IPS DF 4.7 (cell line): ENCODE data around the gene PLXNA4.

Experiments used
- DNase-seq: peaks from one replicate; pipeline ENCODE4 v3.0.0-alpha.2; 2013; ENCODE audit warnings: low spot score; ENCODE audit errors: extremely low read depth

The PLXNA4 gene

DNA sequence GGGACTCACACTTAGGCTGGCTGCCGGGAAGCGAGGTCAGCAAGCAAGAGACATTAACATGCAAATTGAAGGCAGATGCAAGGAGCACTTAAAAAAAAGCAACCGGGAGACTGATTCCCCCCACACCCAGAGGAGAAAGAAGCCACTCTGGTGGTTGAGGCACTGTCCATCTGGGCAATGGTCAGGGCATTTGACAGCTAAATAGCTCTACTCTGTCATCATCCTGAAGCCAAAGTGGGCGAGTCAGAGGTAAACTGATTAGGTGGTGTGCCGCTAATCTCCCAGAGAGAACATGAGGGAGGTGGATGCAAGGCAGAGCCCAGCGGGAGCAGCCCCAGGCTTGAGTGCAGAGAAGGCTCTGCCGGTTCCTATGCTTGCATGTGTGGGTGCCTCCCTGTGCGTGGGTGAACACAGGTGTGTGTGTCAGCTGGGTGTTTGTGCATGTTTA lies 100.6 kb downstream of the PLXNA4 start:
- DNase-seq: no peak

- DNase-seq: no peak
Measured at GRCh38 chr7:132475037-132475668, 101.1 kb downstream of the PLXNA4 start.

DNA sequence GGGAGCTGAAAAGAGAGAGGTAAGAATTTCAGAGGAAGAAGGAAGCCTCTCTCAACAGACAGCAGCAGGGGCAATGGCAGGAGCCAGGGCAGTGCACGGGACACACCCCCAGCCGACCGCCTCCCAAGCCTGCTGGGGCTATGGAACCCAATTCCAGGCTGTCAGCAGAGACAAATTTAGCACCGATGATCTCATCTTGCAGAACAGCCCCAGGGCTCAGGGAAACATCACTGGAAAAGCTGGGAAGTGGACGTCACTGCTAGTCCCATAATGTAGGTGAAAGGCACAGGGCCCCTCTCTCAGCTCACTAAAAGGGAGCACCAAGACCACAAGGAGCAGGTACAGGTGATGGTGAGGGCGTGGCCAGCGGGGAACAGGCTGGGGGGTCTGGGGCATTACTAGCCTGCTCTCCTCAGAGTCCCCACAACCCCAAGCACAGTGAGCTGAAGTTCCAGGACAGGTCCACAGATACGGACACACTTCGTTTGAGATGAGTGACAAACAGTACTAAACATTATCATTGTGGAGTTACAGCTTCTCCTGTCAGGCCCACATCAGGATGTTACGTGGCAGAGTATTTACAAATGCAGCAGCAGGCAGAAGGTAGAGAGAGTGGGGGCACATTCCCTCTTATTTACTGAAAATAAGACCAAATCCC lies 103.7 kb downstream of the PLXNA4 start:
- no peak for DNase-seq

DNA sequence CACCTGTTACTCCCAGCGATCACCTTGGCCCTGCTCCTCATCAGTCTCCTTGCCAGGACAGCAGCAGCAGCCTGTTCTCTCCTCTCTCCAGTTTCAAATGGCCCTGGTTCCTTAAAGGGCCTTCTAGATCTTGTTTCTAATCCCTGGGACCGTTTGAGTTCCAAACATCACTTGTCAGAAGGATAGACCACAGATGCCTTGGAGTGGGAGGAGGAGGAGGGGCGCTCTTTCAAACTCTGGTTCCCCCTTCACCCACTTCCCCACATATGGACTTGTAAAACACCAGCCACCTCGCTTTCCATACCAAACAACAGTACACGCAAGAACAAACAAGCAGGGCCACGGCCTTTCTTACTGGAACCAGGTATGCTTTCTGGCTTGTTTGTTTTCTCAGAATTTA lies 104.8 kb downstream of the PLXNA4 start:
- no peak for DNase-seq

DNA sequence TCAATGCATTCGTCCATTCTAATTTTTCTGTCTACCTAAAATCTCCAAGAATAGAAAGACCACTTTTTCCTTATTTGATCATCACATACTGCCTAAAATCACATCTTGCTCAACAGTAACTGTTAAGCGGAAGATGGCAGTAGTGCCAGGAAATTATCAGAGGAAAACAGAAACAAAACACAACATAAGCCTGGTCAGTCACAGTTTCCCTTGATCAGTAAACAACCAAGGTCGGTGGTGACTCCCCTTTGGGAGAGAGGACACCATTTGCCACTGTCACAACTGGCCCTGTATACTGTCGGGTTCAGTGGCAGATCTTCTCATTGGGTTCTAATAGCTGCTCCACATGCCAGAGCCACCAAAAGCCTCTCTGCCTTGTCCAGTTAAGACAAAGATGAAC lies 106.6 kb downstream of the PLXNA4 start:
- no peak for DNase-seq

GRCh38 chr7:132469264-132469663 lies 107.0 kb downstream of the PLXNA4 start:
- no peak for DNase-seq

GRCh38 chr7:132466367-132466766 lies 109.9 kb downstream of the PLXNA4 start:
- no peak for DNase-seq

GRCh38 chr7:132465516-132465915 lies 110.8 kb downstream of the PLXNA4 start:
- no peak for DNase-seq

- DNase-seq: no peak
Measured at GRCh38 chr7:132464740-132465139, 111.5 kb downstream of the PLXNA4 start.

DNA sequence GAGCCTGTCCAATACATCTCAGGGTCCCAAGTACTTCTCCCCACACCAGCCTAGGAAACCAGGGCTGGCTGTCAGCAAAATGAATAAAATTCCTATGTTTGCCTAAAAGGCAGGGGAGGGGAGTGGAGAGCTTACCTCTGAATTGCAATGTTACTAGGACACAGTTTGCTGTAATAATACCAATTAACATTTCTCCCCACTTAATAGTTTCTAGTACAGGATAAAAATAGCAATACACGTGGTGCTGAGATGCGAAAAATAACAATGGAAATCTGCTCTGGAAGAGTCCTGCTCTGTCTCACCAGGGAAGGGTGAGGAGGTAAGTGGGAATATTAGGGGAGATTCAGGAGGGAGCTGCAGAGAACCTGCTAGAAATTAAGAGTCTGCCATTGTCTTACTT lies 112.3 kb downstream of the PLXNA4 start:
- no peak for DNase-seq

DNA sequence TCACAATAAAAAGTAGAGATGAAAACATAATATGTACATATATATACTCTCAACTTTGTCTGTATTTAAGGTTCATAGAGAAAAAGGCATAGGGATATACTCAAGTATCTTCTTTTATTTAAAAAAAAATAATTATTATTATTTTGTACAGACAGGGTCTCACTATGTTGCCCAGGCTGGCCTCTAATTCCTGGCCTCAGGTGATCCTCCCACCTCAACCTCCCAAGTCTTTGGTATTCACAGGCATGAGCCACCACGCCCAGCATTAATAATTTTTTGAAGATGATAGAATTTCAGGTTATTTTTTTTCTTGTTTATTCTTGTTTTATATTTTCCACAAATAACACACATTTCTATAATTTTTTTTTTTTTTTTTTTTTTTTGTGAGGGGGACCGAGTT lies 113.8 kb downstream of the PLXNA4 start:
- no peak for DNase-seq

GRCh38 chr7:132461032-132461592 lies 115.2 kb downstream of the PLXNA4 start:
- no peak for DNase-seq

GRCh38 chr7:132458729-132459128 lies 117.5 kb downstream of the PLXNA4 start:
- no peak for DNase-seq

- DNase-seq: no peak
Measured at GRCh38 chr7:132457658-132458057, 118.6 kb downstream of the PLXNA4 start.

DNA sequence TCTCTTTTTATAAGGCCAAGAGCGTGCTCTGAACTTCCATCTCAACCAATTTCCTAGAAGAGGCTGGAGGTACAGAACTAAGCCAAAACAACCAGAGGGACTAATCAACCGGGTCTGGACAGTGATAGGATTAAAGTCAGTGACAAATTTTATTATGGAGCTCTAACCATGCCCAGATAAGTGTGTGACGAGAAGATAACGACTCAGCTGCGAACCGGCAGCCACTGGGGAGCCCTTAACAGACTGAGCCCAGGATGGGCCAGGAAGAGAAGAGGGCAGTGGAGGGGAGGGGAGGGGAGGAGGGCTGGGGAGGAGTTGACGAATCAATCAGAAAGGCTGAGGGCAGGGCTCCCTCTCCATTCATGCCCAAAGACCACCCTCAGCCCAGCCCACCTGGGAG lies 119.9 kb downstream of the PLXNA4 start:
- DNase-seq: no peak

DNA sequence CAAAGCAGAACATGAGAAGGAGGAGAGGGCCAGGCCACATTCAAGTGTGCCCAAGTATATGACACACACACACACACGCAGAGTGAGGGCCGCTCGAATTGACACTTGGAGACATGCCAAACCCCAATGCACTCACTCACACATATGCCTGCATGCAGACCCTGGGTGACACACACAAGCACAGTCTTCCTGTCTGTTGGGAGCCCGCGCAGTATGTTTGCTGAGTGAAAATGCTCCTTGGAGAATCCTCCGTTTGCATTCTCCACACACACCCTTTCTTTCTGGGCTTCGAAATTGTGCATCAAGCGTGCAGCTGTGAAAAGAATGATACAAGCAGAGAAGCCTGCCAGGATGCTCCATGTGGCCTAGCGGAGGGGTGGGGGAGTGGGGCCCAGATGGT lies 120.9 kb downstream of the PLXNA4 start:
- no peak for DNase-seq

DNA sequence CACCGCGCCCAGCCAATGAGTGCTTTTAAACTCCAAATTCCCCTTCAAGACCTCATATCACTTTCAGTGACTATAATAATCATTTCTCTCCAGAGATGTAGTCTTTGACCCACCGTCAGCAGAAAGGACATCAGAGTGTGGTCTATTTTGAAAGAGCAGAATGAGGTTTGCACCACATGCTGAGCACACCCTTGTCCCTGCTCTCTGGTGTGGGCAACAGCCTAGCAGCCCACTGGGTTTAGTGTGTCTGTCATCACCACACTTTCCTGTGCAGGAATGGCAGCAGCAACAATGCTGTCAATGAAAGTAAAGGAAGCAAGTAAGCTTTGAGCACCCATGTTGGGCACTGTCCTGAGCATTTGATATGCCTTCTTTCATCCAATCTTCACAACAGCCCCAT lies 122.4 kb downstream of the PLXNA4 start:
- DNase-seq: no peak

- DNase-seq: no peak
Measured at GRCh38 chr7:132451161-132451560, 125.1 kb downstream of the PLXNA4 start.

- DNase-seq: no peak
Measured at GRCh38 chr7:132450696-132451095, 125.6 kb downstream of the PLXNA4 start.

DNA sequence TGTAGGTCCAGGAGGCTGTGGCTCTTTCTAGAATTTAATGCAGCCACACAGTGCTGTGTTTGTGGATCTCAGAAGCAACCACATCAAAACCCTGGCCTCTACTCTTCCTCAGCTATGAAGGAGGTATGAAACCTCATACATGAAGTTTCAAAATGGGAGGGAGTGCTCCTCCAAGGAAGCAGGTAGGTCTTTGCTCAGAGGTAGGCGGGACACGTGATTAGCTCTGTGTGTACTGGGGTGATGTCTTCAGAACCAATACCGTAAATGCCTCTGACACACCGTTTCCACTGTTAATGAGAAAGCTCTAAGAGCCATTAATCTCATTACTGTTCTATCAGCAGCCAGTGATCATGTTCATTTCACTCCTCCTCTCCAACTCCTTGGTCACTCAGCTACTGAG lies 126.1 kb downstream of the PLXNA4 start:
- no peak for DNase-seq

DNA sequence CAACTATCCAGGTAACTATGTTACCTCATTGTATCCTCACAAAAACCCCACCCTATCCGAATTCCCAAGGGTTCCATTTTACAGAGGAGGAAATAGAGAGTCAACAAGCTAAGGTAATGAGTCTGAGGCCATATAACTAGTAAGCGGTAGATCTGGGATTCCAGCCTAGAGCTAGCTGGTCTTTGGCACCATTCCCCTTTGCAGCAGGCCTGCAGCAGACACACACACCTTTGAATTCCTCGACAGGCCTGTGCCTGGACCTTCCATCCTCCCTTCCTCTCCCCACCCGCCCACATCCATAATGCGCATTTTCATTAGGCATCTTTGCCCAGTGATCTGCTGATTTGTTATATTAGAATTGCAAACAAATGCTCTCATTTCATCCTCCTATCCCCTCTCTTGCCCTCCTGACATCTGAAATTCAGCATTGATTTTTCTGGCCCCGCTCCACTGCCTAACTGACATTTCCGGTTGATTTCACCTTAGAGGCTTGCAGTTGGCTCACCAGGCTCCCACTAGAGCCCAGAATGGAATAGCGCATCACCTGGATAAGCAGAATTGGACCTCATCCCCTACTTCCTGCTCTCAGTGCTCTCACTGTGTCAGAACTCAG lies 129.5 kb downstream of the PLXNA4 start:
- no peak for DNase-seq

DNA sequence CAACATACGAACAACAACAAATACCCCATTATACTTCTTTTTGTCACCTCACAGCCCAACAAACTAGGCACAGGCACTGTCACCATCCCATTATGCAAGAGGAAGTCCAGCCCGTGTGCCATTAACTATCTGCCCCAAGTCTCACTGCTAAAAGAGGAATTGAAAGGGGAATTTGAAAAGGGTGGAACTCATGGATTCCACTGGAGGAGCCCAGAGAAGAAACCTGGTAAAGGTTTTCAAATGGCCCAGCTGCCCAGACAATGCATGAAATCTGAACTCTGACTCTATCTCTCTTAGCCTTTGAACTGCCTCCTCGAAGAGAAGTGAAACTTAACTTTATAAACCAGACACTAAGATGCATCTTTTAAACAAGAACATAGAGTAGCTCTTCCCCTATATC lies 130.0 kb downstream of the PLXNA4 start:
- DNase-seq: no peak
